Brain pericyte (primary cell): ENCODE data around the gene PLA2G7.

Source experiments
- DNase-seq: peaks from one replicate; pipeline ENCODE4 v3.0.0-alpha.2; 2012; ENCODE audit warnings: low read depth, low spot score

The PLA2G7 gene

GRCh38 chr6:46688966-46689335, 46.2 kb downstream of the PLA2G7 start:
- no peak for DNase-seq

- no peak for DNase-seq
These were observed 46.8 kb downstream of the PLA2G7 start for GRCh38 chr6:46688117-46688965.

GRCh38 chr6:46687619-46688097, 47.5 kb downstream of the PLA2G7 start, which contains the start of gene TDRD6:
TSS of gene TDRD6 (plus strand) at chr6:46687885. CDS start at chr6:46688129, 244 bp downstream.
- DNase-seq = no peak

GRCh38 chr6:46684771-46685170, 50.4 kb downstream of the PLA2G7 start:
- DNase-seq = no peak

- DNase-seq = no peak
These were observed 57.9 kb downstream of the PLA2G7 start for GRCh38 chr6:46677314-46677654.

GRCh38 chr6:46676604-46677313, 58.4 kb downstream of the PLA2G7 start:
- DNase-seq = no peak

GRCh38 chr6:46674410-46674809, 60.8 kb downstream of the PLA2G7 start:
- DNase-seq = no peak

GRCh38 chr6:46667377-46667776, 67.8 kb downstream of the PLA2G7 start:
- no peak for DNase-seq

- no peak for DNase-seq
These were observed 73.7 kb downstream of the PLA2G7 start for GRCh38 chr6:46661483-46661882.

- DNase-seq = no peak
These were observed 77.5 kb downstream of the PLA2G7 start for GRCh38 chr6:46657642-46658041.

- DNase-seq = no peak
These were observed 79.4 kb downstream of the PLA2G7 start for GRCh38 chr6:46655803-46656202.
